SHP77 treated with DMSO at 0.1 percent for 48 hours (cell line): ENCODE measurements around the gene HAGHL.
A peak's percentile ranks its signal among the peaks of the same experiment; 100 is the strongest.
"Not testable (repeated sequence)": the region's sequence is repeated elsewhere in the genome, so short reads cannot be mapped to it uniquely, and the experiment has no call there.

ENCODE experiments used
- DNase-seq: peaks from one replicate; lab custom pipeline; 2025; lab: John Stamatoyannopoulos, UW

HAGHL gene

DNA sequence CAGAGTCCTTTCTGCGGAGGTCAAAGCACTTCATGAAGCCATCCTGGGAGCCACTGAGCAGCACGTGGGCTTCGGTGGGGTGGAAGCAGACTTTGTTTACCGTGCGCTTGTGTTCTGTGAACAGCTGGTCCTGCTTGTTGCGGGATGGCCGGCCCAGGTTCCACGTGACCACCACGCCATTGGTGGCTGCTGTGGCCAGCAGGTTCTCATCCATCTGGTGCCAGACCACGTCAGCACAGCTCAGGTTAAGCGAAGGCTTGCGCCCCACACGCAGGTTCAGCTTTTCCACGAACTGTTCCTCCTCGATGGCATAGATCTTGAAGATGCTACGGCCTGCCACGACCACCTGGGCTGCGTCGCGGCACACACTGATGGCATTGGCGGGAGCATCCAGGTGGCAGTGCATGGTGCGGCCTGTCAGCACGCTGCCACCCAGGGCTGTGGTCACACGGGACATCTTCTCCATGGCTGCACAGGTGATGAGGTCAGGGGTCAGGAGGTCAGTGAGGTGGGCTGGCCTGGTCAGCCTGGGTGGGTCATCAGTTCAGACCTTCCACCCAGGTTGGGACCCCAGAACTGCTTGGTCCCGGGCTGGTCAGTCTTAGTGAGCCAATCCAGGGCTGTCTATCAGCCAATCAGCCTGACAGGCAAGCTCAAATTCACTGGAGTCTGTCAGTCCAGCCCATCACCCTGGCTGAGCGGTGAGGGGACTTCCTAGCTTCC is 37.6 kb upstream of the HAGHL start:
- no peak for DNase-seq

DNA sequence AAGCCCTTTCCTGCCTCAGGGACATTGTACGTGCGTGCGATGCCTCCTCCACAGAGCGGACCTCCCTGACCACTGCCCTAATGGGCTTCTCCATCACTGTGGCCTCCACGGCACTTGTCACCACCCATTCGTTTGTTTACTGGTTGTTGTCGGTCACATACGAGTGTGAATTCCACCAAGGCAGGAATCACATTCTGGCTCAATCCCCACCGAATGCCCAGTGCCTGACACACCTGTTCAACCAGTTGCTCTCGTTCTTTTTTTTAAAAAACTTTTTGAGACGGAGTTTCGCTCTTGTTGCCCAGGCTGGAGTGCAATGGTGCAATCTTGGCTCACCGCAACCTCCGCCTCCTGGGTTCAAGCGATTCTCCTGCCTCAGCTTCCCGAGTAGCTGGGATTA is 35.7 kb upstream of the HAGHL start:
- not testable (repeated sequence) for DNase-seq

DNA sequence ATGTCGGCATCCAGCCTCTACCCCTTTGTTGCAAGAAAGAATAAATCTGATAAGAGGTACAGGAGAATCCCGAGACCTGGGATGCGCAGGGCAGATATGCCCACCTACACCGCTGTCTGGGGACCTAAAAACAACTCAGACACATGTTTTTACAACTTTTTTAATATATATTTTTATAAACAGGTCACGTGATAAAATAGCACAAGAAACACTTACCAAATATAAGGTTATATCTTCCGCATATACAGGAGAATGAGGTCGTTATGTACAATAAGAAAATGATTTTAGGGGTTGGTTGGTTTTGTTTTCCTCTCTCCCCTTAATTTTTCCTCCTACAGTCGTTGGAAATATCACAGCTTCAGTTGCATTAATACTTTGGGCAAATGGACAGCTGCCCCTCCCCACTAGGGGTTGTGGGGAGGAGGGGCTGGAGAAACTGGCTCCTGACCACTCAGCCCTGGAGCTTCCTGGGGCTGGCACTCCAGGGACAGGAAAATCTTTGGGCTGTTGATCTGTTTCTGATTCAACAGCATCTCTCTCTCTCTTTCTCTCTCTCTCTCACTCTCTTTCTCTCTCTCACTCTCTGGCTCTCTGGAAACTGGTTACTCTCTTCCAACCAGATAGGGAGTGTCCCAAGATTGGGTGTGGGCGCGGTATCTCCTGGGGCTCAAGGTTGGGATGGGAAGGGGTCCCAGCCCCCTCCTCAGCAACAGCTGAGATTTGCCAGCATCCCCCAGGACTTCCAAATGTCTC is 34.4 kb upstream of the HAGHL start:
- DNase-seq, result no peak

DNA sequence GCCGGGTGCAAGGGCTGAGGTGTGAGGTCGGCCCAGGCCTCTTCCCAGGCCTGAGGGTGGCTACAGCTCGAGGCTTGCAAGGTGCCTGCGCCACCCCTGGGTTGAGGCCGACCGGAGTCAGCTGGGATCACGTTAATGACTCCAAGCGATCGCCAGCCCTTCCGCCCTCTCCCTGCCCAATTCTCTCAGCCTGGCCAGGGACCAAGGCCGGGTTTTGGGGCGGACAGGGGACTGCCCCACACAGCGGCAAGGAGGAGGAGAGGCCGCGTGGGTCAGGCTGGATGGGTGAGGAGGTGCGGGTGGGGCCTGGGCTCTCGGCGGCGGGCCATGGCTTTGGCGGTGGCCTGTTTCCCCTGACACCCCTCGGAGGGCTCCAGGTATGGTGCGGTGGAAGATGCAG is 33.5 kb upstream of the HAGHL start:
- no peak for DNase-seq

DNA sequence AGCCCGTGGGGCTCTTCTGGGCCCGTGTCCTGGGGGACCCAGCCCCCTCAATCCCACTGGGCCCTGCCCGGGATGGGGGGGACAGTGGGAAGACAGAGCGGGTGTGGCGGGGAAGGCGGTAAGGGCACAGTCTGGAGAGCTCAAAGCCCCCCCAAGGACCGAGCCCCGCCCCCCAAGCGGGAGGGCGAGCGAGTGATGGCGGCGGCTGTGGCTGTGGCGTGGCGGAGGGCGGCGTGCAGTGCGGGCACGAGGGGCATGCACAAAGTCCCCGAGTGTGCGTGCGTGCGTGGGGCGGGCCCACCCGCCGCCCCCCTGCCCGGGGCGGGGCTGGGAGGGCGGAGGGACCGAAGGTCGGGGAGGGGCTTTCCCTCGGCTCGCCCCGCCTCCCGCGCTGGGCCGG is 33.1 kb upstream of the HAGHL start:
- DNase-seq, result no peak

DNA sequence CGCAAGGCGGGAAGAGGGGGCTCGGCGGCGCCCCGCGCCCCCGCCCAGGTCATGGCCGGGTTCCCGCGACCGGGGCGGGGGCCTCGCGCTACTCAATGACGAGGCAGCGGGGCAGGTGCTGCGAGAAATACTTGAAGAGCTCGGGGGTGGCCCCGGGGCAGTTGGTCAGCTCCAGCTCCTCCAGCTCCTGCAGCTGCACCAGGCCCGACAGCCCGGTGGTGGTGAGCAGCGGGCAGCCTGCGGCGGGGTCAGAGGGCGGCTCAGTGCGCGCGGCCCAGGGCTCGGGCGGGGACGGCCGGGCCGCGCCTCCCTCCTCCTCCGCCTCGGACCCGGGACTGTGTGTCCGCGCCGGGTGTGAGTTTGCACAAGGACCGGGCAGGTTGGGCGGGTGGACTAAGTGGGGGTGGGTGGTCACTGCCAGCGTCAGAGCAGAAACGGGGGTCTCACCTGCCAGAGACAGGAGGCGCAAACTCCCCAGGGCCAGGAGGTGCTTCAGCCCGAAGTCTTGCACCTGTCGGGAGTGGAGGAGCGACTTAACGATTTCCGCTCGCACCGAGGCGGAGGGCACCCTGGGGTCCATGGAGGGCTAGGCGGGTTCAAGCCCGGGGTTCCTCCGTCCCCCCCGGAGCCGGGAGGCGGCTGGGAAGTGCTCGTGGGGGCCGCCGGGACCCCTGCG is 32.6 kb upstream of the HAGHL start:
- no peak for DNase-seq

DNA sequence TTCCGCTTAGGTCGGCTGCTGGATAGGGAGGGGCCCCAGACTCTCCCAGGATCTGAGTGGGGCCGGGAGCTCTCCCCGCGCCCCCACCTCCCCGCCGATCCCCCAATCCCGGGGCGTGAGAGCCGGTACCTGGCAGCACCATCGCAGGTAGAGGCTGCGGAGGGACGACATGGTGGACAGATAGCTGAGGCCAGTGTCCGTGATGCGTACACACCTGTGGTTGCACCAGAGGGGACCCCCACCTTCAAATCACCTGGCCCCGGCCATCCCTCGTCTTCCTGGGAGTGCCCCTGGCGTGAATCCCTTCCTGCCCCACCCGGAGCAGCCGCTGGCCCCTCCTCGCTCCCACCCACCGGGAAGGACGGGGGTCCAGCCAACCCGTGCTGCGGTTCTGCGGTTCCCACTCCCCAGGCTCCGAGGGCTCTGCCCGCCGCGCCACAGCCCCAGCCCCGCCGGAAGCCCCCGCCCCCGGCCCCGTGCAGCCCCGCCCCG is 32.0 kb upstream of the HAGHL start:
- DNase-seq, result no peak

DNA sequence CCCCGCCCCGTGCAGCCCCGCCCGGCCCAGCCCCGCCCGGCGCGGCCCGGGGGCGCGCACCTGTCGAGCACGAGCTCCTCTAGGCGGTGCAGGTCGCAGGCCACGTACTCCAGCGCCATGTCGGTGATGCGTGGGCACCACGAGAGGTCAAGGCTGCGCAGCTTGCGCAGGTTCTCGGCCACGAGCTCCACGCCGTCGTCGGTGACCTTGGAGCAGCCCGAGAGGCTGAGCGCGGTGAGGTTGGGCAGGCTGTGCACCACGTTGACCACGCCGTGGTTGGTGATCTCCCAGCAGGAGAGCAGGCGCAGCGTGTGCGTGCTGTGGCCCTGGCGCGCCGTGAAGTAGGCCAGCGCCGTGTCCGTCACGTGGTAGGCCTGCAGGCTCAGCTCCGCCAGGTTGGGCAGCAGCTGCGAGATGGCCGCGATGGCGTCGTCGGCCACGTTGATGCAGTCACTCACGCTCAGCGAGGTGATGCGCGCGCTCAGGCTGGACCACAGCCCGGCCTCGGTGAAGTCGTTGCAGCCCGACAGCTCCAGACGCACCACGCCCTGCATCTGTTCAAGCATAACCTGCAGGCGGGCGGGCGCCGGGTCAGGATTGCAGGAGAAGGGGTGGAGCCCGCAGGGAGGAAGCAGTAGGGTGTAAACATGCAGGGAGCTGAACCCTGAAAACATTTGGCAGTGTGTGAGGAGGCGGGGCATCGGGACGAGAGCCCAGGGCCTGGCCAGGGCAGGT is 31.4 kb upstream of the HAGHL start:
- peak; percentile 85 for DNase-seq

DNA sequence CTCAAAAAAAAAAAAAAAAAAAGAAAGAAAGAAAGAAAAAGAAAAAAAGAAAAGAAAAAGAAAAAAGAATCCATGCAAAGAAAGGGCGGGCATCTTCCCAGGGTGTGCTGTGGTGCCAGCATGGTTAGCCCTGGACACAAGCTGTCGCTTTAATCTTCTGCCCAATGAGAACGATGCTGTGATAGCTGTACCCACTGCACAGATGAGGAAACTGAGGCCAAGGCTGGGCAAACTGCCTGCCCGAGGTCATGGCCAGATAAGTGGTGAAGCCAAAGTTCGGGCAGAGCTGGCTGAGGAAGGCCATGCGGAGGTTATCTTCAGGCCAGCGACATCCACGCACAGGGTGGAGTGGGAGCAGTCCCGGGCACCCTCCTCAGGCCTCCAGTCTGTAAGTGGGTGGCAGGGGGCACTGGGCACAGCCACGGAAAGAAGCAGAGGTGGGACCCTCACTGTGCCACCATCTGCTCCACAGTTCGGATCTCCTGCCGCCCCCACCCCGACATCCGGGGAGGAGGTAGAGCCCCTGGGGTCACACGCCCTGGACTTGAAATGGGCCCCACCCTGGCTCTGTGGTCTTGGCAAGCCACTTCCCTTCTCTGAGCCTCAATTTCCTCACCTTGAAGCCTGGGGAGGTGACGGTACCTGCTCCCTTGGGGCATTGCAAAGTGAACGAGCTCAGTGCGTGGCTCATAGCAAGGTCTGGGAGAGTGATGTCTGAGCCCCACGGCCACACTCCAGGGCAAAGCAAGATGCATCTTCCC is 27.8 kb upstream of the HAGHL start:
- DNase-seq, result no peak

DNA sequence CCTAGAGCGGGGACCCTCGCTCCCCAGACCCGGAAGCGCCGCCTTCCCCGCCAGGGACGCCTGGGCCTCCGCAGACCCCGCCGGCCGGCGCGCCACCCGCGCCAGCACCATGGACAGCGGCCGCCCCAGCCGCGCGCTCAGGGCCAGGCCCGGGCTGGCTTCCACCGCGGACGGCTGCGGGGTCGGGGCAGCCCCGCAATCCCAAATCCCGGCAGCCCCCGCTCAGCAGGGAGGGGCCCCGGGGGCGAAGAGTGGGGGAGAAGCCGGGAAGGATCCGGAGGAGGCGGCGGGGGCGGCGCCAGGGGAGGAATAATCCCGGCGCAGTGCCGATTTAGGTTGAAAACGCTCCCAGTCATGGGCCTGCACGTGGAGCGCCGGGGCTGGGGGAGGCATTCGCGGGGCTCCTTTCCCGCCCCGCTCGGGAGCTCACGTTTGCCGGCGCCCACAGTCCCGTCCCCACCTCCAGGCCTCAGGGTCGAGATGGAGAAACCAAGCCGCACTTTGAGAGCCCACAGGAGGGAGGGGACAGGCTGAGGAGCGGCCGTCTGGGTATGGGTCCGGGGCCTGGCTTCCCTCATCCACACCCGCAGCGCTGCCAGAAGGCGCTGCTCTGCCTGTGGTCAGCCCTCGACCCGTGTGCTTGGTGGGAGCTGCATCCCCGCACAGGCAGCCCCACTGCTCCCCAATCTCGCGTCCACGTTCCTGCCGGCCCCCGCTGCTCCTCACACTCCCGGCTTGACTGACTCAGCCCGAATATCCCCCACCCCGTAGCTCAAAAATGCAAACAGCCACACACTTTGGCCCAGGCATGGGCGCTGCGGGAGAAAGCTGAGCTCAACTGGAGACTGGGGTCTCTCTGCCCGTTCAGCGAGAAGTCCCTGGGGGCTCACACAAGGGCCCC is 26.0 kb upstream of the HAGHL start:
- DNase-seq, result no peak

DNA sequence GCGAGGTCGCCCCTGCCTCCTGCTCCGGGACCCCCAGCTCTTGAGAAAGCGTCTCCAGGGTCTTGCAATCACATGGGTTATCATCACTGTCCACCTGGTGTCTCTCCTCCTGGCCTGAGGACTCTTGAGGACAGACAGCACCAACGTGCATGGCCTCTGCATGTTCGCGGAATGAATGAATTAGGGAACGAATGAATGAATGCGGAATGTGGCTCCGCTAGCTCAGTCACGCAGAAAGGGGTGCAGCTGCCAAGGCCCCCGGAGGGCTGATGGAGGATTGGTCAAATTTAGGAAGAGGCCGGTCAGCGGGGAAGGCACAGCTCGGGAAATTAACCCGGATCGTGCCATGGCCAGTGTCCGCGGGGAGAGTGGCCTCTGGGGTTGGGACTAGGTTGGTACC is 24.6 kb upstream of the HAGHL start:
- no peak for DNase-seq

DNA sequence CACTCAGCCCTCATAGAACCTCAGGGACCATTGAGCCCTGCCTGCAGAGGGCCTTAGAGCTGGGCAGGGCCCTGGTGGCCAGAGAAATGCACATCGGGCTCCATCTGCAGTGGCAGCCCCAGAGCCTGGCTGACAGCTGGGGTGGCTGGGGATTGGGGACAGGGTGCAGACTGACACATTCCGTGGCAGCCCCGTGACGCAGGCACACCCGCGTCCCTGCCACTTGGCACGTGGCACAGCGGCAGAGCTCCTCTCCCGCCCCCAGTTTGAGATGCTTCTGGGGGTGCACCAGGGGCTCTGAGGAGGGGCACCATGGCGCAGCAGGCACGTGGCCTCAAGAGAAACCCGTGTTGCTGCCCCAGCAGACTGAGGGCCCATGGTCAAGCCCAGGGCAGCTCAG is 23.5 kb upstream of the HAGHL start:
- DNase-seq, result no peak

DNA sequence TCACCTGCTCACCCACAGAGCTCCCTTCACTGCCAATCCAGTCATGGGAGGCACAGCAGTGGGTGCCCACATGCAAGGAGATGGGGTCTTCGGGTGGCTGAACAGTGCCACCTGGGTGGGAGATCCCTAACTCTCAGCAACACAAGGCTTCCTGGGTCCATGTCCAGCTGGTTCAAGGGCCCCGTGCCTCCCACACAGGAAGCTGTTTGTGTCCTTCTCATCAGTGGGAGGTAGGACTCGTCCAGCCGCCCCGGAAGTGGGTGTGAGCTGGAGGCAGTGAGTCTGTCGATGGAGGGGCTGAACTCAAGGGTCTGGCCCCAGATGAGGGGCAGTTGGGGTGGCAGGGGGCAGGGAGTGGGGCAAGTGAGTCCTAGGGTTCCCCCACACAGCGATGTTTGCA is 22.9 kb upstream of the HAGHL start:
- DNase-seq, result no peak

DNA sequence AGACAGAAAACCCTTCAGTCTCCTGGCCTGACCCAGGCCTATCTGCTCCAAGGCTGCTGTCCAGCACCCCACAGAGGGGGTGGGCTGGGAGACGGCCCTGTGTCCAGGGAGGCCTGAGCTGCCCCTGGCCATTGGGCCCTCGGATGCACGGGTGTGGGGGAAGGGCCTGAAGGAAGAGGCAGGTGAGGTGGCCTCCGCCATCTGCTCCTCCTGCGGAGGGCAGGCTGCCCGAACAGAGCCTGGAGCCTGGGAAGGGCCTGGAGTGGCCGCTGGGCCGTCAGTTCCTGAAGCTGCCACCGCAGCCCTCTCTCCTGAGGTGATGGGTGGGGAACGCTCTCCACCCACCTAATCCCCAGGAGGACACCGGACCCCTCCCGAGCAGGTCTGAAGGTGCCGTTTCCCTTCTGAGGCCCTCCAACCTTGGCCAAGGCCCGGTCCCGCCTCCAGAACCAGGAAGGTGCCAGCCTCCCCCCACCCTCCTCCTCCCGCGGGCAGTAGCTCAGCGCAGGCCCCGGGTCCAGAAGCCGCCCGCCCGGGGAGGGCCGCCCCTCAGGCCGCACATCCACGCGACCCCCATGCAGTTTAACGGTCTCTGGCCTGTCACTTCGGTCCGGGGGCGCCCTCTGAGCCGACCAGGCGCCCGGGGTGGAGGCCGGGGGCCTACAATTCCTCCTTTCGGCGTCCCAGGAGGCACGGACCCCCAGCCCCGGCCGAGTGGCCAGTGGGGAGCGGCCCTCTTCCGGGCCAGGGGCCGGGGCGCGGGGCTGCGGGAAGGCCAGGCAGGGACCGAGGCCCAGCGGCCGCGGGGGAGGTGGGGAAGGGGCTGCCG is 22.1 kb upstream of the HAGHL start:
- DNase-seq, result no peak

DNA sequence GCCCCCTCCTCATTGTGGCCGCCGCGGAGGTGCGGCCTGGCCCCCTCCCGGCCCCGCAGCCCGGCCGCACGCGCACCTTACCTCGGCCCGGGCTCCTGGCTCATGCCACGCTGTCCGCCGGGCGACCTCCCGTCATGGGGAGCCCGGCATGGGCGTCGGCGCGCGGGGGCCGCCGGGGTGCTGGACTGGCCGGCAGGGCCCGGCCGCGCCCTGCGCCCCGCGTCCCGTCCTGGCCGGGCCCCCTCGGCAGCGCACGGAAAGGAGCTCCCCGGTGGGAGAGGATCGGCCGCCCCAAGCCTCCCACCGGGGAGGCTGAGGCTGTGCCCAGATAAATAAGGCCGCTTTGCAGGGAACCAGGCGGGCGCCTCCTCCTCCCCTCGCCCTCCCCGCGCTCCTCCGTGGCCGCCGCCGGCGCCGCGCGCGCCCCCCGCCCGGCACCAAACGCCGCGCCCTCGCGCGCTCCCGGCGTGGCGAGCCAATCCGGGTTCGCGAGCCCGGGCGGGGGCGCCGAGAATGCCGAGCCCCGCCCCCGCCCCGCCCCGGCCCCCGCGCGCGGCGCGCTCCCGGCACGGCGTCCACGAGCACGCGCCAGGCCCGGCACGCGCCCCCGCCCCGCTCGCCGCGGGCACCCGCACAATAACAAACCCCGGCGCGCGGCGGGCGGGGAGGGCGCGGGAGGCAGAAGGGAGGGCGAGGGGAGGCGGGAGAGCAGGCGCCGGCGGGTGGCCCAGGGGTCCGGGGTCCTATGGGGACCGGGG is 21.3 kb upstream of the HAGHL start, which contains the start of gene FBXL16:
TSS of gene FBXL16 (minus strand) at position 371 of the 758 bp plus-strand sequence. CDS start 8,396 bp downstream, outside the sequence.
- no peak for DNase-seq

DNA sequence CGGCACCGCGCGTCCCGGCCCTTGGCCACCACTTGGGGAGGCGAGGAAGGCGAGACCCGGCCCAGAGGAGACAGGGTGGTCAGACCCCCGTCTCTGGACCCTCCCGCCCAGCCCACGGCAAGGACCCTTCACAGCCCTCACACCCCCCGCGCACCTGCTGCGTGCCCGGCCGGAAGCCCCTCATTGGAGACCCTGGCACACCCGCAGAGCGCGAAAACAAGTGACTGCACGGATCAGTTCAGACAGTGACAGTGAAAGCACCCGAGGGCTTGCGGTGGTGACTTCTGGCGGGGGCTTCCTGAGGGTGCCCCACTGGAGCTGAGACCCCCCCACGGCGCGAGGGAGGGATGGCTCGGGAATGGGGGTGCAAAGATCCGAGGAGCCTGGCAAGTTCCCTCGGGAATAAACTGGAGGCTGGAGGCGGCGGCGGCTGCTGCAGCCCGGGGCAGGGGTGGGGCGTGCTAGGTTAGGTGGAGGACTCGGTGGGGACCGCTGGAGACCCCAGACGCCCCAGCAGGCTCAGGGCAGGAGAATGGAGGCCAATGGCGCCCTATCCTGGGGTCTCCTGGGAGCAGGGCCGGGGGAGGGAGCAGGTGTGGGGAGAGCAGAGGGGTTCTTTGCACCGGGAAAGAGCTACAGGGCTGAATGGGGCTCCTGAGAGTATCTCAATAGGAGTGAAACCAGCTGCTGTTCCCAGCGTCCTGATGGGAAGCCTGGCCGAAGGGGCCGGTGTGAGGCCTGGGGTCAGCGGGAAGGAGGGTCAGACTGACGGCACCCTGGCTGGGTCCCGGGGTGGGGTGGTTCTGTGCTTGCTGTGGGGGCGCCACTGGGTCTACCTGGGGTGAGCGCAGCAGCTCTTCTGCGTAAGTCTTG is 20.5 kb upstream of the HAGHL start:
- no peak for DNase-seq

DNA sequence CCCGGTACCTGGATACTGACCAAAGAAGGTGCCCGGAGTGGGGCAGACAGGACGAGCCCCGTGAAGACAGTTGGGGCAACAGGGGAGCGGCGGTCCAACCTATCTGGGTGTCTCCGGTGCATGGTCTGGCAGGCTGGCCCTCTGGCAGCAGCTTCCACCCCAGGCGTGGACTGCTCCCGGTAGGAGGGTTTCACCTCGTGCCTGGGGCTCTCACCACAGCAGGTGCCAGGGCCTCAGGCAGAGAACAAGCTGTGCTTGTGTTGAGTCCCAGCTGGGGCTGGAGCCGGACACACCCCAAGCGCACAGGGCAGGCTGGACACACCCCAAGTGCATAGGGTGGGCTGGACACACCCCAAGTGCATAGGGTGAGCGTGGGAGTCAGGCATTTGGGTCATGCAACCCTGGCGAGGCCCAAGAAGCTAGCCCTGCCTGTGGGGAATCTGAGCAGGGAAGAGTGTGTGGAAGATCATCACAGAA is 19.8 kb upstream of the HAGHL start:
- DNase-seq, result no peak

DNA sequence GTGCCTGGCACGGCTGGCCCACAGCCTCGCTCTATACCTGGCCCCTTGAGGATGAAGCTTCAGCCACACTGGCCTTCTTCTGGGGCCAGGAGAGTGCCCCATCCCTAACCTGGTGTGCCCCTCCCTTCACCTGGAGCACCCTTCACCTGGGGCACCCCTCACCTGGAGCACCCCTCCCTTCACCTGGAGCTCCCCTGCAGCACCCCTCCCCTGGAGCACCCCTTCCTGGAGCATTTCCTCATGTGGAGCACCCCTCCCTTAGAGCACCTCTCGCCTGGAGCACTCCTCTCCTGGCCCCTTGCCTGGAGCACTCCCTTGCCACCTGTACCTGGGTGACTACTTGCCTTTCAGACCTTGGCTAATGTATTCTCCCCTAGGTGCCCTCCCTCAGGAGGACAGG is 18.9 kb upstream of the HAGHL start:
- DNase-seq, result no peak
